GM18873 (cell line): ENCODE results near the gene MYH10.
A peak's percentile ranks its signal among the peaks of the same experiment; 100 is the strongest.

Experiments
- ATAC-seq: cut with Tn5 transposase; IDR thresholded peaks from one replicate; pipeline ENCODE4 v1.9.1; 2021; ENCODE audit warnings: mild to moderate bottlenecking, moderate library complexity, moderate number of reproducible peaks; ENCODE audit not compliant: unreplicated experiment, low FRiP score

The MYH10 gene

DNA sequence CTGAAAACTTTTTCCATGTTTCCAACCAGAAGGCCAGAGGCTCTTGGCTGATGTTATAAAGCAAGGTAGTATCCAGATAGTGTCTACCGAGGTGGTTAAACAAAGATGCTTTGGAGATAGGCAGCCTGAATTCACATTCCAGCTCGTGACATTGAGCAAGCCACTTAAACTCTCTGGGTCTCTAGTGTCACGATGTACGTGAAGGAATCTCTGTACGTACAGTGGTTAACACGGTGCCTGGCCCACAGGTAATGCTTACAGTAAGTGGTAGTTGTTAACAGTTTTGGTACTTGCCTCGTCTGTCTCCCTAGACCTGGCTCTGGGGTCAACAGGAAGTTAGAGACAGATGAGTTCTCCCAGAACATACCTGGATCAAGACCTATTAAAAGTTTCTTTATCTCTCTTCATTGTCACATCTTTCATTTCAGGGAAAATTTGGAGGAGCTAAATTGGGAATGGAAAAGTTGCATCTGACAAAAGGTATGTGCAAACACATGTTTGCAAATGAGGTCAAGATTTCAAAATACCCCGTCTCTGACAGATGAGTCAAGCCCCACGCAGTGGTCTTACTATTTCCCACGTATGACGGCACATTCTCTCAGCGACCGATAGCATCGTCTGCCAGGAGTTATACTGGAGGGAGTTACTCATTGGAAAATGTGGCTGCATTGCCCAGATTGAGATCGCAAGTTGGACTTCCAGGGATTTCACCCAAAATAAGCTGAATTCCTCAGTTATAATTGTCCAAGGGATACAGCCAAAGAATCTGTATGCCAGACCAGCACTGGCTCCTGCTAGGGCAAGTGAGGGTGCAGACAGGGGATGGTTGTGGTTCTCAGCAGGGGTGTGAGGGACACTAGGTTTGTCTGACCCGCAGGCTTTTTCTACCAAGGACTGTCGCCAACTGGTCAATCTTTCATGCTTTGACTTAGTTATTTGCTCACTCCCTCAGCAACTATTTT, 18.9 kb upstream of the MYH10 start:
- no peak for ATAC-seq

DNA sequence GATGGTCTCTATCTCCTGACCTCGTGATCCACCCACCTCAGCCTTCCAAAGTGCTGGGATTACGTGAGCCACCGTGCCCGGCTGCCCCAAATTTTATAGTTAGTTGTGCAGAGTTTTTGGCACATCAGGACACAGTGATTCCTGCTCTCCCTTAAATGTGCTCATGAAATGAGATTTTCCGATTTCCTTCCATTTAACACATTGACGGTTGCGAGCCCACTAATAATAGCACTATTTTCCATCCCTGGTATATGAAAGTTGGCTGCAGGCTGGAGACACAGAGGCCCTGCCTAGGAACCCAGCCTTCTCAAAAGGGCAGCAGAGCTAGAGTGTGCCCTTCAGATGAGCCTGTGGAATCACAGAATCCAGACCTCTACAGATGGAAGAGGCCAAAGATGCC, 17.4 kb upstream of the MYH10 start:
- ATAC-seq = no peak

DNA sequence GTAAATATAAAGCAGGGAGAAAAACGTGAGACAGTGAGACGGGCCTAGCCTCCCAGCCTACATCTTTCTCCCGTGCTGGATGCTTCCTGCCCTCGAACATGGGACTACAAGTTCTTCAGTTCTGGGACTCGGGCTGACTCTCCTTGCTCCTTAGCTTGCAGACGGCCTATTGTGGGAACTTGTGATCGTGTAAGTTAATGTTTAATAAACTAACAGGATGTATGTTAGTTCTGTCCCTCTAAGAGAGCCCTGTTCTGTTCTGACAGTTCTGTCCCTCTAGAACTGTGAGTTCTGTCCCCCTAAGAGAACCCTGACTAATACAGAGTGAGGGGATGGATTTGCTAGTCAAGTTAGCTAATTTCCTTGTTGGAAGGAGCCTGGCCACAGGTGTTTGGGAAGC, 16.7 kb upstream of the MYH10 start:
- ATAC-seq = no peak

DNA sequence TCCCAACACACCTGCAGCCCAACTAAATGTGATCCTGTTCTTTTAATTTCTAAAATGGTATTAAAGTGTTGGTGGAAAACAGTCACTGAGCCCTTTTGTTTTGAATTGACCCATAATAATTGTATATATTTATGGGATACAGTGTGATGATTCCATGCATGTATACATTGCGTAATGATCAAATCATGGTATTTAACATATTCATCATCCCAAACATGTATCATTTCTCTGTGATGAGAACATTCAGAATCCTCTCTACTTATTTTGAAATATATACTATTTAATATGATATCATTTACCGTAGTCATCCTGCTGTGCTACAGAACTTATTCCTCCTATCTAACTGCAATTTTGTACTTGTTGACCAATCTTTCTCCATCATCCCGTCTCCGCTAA, 14.0 kb upstream of the MYH10 start:
- ATAC-seq = no peak

DNA sequence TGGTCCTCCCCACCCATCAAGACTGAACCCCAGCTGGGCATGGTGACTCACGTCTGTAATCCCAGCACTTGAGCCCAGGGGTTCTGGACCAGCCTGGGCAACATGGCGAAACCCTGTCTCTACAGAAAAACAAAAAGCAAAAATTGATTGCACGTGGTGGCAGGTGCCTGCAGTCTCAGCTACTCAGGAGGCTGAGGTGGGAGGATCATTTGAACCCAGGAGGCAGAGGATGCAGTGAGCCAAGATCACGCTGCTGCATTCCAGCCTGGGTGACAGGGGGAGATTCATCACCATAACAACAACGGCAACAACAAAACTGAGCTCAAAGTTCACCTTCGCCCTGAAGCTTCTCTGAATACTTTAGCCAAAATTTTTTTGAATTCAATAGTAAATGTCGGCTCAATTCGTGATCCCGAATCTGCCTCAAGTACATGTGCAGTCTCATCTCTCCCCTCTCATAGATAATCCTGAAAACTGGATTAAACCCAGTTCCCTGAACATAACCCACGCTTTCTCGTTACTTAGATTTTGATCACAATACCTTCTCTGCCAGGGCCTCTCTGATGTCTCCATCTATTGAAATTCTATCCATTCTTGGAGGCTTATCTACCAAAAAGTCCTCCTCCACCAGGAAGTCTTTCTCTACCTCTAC, 13.5 kb upstream of the MYH10 start:
- ATAC-seq = no peak

DNA sequence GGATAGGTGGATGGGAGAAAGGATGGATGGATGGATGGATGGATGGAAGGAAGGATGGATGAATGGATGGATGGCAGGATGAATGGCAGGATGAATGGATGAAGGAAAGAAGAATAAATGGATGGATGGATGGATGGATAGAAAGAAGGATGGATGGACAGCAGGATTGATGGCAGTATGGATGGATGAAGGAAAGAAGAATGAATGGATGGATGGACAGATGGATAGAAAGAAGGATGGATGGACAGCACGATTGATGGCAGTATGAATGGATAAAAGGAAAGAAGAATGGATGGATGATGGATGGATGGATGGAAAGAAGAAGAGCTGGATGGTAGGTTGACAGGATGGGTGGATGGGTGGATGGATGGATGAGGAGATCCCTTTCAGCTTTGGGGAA, 9.2 kb upstream of the MYH10 start:
- no peak for ATAC-seq

DNA sequence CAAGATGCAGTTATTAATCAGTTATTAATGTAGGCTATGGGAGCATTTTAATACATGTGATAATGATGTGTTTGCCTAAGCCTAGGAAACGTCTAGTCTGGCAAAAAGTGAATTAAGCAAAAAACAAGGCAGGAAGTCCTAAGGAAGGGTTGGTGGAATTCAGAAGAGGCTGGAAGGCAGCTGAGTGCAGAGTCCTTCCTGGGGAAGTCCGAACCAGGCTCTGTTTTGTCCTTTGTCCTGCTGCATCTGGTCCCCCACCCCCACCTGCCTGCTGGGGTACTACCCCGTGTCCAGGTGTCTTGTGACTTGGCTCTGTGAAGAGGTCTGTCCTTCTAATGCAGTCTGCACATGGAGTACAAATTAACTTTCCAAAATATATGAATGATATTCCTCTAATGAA, 1.5 kb upstream of the MYH10 start:
- ATAC-seq = no peak

DNA sequence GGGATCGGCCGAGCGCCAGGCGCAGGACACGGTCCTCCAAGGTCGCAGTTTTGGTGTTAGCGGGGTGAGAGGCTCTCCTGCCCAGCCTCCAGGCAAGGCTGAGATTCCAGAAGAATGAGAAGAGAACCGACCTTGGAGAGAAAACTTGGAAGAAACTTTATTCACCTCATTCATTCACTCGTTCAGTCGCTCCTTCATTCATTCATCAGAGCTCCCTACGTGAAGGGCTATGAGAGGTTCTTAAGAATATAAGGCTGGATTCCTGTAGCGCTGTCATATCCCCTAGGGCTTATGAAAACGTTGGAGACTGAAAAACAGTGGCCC, 991 bp upstream of the MYH10 start:
- ATAC-seq = no peak

DNA sequence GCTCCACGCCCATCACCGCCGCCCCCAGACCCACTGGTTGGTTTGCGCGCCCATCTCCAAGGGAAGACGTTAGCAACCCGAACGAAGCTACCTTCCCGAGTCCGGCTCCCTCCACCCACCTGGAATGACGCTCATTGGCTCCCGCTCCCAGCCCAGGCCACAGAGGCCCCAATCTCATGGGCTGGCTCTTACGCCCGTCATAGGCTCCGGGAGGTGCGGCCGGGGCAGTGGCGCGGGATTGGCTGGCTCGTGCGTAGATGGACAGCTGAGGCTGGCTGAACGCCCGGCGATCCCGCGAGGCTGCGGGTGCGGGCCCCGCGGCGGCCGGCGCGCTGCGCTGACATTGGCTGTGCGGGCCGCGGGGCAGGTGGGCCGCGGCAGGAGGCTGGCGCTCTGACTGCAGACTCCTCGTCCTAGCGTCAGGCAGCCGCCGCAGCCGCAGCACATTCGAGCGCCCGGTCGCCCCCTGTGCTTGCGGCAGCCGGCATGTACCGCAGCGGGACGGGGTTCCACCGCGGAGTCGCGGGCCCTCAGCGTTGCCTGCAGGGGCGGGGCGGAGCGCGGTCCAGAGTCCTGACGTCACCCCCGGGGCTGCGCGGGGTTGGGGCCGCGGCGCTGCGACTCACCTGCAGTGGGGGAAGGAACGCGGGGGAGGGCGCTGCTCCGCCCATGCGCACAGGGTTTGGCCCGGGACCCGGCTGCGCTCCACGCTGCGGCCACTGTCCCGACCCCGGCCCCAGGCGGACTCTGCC, 453 bp upstream of the MYH10 start:
- peak; percentile 92 for ATAC-seq

DNA sequence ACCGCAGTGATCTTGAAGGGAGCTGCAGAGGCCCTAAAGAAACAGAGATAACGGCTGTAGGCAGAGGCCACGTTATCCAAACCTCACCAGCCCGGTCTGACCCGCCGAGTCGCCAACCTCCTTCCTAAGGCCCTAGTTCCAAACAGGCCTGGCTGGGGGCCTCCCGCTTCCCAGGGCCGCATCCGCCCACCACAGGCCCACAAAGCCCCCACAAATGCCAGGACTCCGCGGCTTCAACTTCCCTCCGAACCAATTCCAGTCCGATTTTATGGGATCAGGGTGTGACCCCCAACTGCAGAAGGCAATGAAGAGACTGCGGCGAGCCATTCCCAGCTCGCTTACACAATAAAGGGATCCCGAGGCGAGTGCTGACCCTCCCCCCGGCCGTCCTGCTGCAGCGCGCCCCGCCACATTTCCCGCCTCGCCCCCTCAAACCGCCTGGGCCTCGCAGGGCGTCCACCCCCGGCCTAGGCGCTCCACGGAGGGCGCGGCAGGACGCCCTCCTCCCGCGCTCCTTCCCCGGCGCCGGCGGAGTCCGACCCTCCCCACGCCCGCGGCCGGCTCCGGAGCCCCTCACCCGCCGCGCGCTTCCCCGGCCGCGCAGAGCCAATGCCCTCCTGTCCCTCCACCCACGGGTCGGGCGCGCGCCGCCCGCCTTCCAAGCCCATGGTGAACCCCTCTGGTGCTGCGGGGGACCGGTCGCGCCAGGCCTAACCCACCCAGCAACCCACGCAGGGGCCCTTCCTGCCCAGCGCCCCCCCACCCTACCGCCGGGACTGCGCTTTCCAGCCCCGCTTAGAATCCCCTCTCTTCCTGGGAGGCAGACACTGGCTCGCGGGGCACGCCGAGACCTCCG, 926 bp downstream of the MYH10 start:
- no peak for ATAC-seq

DNA sequence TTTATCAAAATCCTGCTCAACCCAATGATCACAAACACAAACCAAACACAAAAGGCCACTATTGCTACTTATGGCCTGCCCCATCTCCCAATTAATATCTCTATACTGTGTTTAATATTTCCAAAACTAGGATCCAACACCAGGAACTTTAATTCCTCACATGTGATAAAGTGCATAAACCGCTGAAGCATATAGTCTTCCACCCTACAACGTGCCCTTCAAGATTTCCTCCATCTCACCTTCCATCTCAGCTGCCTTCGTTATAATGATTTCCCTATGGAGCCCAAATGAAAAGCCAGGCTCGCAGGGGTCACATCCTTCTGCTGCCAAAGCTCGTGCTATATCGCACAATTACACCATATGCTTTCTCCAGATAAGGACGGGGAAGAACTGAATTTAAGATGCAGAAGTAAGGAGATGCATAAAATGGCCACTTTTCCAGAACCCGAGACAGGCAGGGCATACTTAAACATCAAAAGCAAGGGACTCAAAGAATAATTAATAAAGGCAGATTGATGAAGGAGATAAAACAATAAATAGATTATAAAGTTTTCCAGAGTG, 1.8 kb downstream of the MYH10 start:
- ATAC-seq = no peak

DNA sequence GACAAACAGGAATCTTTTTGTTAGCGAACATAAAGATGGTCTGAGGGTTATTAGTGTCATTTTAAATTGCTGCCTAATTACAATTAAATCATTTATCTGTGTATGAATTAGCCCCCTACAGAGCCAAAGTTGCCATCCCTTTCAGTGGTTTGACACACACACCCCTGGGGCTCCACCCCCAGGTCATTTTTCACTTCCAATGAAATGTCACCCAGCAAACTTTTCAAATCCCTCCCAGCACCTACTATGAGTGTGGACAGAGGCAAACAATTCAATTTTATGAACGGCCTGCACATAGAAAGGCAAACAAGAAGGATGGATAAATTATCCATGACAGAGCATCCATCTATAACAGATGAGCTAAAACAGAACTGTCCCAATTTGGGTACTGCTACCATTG, 2.4 kb downstream of the MYH10 start:
- ATAC-seq = no peak

DNA sequence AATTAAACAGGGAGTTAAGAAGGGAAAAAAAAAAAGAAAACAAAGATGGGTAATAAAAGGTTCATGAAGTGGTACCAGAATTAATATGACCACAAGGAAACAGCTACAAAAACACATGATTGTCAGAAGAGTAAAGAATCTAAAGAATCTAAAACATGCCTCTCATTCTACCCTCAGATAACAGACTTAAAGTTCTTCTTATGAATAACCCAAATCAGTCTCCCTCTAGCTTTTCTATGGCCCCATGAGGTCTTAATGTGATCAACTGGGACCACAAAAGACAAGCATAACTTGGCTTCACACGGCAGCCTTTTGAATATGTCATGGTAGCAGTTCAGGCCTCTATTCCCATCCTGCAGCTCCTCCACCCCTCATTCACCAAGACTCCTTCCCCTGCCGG, 6.9 kb downstream of the MYH10 start:
- no peak for ATAC-seq

DNA sequence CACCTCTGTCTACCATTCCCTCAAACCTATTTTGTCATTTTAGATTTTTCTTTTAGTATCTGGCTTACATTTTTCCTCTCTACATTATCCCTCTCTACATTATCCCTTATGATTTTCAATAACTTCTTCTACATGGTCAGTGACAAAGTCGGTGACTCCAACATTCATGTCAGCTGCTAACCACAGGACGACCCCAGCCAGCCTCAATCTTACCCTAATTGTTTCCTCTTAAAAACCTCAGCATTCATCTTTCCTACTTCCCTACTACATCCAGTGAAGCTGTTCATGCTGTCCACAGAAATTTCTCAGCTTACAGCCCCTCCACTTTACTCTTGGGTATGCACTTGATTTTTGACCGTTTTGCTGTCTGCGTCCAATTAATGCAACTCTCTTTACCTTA, 8.3 kb downstream of the MYH10 start:
- no peak for ATAC-seq

DNA sequence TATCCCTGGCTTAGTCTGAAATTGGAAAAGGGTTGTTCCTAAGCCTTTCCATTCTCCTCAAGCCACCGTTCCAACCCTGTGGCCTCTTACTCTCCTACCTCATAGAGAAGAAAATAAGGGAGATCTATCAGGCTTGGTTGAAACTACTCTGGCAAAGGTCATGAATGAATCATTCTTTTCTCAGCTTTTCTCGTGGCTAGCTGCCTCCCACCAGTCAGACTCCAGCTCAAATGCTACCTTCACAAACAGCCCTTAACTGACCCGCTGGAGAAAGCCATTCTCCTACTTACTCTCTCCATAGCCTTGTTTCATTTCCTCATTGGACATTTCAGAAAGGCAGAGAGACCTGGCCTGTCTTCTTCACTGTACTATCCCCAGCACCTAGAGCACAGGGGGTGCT, 8.9 kb downstream of the MYH10 start:
- ATAC-seq = no peak

DNA sequence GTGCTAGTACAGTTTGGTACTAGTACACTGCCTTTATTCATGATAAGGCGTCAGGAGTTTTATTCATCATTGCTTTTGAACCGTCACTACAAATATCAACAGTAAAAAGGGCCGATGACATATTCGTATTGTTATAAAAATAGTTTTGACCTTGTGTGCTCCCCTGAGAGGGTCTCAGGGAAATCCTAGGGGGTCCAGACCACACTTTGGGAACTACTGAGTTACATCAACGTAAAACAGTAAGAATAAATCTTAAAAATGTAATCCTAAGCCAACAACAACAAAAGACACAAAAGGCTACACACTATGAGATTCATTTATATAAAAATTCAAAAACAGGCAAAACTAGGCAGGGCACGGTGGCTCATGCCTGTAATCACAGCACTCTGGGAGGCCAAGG, 11.2 kb downstream of the MYH10 start:
- no peak for ATAC-seq

DNA sequence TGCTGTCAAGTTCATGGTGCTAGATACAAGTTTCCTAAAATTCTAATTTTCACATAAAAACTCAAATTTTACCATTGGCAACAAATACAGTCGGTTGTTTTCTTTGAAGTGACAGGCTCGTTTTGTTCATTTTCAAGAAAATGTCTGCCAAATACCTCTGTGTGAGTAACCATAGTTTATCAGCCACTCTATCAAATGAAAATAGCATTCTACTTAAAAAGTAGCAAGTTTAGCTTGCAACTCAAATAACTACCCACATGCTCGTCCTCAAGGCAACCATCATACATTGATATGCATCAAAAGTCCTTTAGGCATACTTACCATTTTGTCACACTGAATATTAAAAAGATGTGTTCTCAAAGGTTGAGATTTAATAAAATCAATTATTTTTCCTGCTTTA, 11.7 kb downstream of the MYH10 start:
- ATAC-seq = no peak

DNA sequence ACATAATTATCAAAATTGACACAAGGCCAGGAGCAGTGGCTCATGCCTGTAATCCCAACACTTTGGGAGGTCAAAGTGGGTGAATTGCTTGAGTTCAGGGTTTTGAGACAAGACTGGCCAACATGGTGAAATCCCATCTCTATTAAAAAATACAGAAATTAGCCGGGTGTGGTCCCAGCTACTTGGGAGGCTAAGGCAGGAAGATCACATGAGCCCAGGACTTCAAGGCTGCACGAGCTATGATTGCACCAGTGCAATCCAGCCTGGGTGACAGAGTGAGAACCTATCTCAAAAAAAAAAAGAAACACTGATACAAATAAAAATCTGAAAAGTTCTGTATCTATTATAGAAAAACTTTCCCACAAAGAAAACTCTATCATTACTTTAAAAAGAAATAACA, 15.5 kb downstream of the MYH10 start:
- ATAC-seq = no peak

DNA sequence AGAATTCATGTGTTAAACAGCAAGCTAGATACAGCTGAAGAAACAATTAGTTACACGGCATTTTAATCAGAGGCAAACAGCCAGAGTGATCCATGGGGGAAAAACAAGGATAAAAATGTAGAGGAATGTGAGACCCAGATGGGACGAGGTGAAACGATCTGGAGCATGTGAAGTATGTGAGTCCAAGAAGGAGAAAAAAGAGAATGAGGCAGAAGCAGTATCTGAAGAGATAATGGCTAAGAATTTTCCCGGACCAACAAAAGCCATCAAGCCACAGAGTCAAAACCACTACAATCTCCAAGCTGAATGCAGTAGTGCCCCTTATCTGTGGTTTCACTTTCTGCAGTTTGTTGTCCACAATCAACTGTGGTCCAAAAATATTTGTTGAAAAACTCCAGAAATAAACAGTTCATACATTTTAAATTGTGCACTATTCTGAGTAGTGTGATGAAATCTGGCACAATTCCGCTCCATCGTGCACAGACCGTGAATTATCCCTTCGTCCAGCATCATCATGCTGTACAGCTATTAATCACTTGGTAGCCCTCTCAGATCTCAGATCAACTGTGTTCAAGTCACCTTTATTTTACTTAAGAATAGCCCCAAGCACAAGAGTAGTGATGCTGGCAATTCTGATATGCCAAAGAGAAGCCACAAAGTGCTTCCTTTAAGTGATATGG, 18.8 kb downstream of the MYH10 start:
- ATAC-seq = no peak

DNA sequence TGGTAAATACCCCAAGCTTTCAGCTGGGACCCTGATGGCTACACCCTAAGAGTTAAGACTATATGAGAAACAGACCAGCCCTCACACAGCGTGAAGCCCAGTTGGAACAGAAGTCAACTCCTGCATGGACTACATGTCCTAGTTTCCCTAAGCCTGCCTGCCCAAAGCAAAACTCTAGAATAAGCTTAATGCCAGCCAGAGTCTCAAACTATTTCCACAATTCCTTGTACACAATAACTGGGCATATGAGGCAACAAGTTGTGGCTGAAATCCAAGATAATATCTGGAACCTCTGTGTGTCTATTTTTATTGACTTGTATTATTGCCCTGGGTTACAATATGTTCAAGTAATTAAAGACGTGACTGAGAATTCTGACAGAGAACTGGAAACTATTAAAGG, 19.4 kb downstream of the MYH10 start:
- ATAC-seq = no peak
